Motor neuron (in vitro differentiated cells): ENCODE measurements around the gene CDT1. TPM values are rescaled to one million over a fixed set of nuclear protein-coding genes. Genes with fewer than 3 reads are reported as not detected.

Experiments used
- ATAC-seq, 8 experiments: fragments of 200-7000 bp; cut with Tn5 transposase; replicated peaks in 6 of 8; 2 replicates each; pipeline ENCODE4 v1.8.0; 2021; ENCODE audit warnings: mild to moderate bottlenecking in 8 of 8, moderate library complexity in 8 of 8
- H3K27ac ChIP-seq, 2 donors: fragments of 250-450 bp; sonication (Bioruptor Pico); 2 replicates each; pipeline ENCODE4 v1.9.0; 2021; ENCODE audit warnings: antibody characterized with exemption in 2 of 2, mild to moderate bottlenecking in 2 of 2, moderate library complexity in 1 of 2
- H3K4me1 ChIP-seq, 2 donors: fragments of 250-450 bp; sonication (Bioruptor Pico); replicated peaks in 1 of 2; 2 replicates each; pipeline ENCODE4 v1.6.1; 2021; ENCODE audit warnings: antibody characterized with exemption in 2 of 2, mild to moderate bottlenecking in 2 of 2, moderate library complexity in 1 of 2
- H3K4me3 ChIP-seq, 5 donors: fragments of 250-450 bp; sonication (Bioruptor Pico); 2 replicates each; pipeline ENCODE4 v1.9.0; 2021; ENCODE audit warnings: antibody characterized with exemption in 5 of 5, mild to moderate bottlenecking in 5 of 5, moderate library complexity in 4 of 5
- WGBS, 10 experiments: fragments of 450-650 bp; shearing (Covaris generic); methylation state at CpG; one replicate each; pipeline ENCODE4 v1.0.0; 2022; 5-methylcytosine and 5-hydroxymethylcytosine counted together
- in situ Hi-C, 9 experiments: fragments of 400-800 bp; cut with MboI; loops; one replicate each; pipeline ENCODE4 v1.15.0; 2021; ENCODE audit warnings: low sequenced_read_pairs in 9 of 9, low pct_unique_long_range_greater_than_20kb in 2 of 9; ENCODE audit not compliant: unreplicated experiment in 9 of 9
- total RNA-seq, 8 experiments: library from RNA; unstranded; fragments of 300-600 nt; gene quantifications; 2 replicates each; pipeline versions ENCODE4 v1.2.3 to v1.2.4, GENCODE V29; 2022

Gene CDT1
- total RNA-seq, 8 experiments from 2014 or later, result 0.71 to 18.2 (median 3.9) TPM

GRCh38 chr16:88762258-88762870, 41.2 kb upstream of the CDT1 start:
- H3K27ac ChIP-seq, result no peak overlapping the region
- in situ Hi-C loops, result no loop called here
- WGBS, 10 experiments, result 40 to 100% (median 90%) methylated on average over 1 to 2 of the region's 16 CpGs; no CpG with 5 or more reads in 7 of the 10 experiments
- peaks cover 3 to 28% of the 10 kb centered on the region in 2 donors for H3K4me1 ChIP-seq
- H3K4me3 ChIP-seq, result no peak overlapping the region
- no peak for ATAC-seq

DNA sequence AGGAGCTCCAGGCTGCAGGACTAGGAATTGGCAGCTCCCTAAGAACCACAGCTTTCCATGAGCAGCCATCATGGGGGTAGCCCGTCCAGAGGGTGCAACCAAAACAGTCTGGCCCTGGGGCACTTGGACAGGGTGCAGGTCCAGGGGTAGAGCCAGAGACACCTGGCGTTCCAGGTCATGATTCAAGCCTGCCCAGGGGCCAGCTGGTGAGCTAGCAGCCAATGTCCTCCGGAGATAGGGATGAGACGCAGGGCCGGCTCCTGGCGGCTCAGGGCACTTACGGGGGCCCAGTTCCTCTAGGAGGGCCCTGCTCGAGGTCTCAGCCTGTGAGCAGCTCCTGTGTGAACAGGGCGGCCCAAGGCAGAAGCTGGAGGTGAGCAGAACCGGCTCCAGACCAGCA, 40.6 kb upstream of the CDT1 start:
- in situ Hi-C loops, result no loop called here
- ATAC-seq, result no peak
- WGBS, 10 experiments, result 65 to 100% (median 75%) methylated on average over 1 to 5 of the region's 10 CpGs; no CpG with 5 or more reads in 6 of the 10 experiments
- Histone ChIP-seq H3K27ac (no peak overlapping the region), H3K4me1 (peaks cover 9 to 34% of the 10 kb centered on the region in 2 donors), H3K4me3 (no peak overlapping the region)

GRCh38 chr16:88763502-88764053, 40.0 kb upstream of the CDT1 start:
- 20 to 100% (median 59%) methylated on average over 1 to 14 of the region's 14 CpGs; no CpG with 5 or more reads in 4 of the 10 experiments for WGBS, 10 experiments
- no peak overlapping the region for H3K4me3 ChIP-seq
- H3K27ac ChIP-seq, result no peak overlapping the region
- in situ Hi-C loops, result no loop called here
- peak in 1 of 8 experiments; percentile 5 for ATAC-seq
- peaks cover 15 to 40% of the 10 kb centered on the region in 2 donors for H3K4me1 ChIP-seq

- in situ Hi-C loops, result no loop called here
- ATAC-seq, result no peak
- no peak overlapping the region for H3K27ac ChIP-seq
- H3K4me3 ChIP-seq, result no peak overlapping the region
- 50 to 100% (median 93%) methylated on average over 1 to 3 of the region's 19 CpGs; no CpG with 5 or more reads in 6 of the 10 experiments for WGBS, 10 experiments
- peaks cover 18 to 45% of the 10 kb centered on the region in 2 donors for H3K4me1 ChIP-seq
Observed at GRCh38 chr16:88764080-88764479, 39.5 kb upstream of the CDT1 start.

DNA sequence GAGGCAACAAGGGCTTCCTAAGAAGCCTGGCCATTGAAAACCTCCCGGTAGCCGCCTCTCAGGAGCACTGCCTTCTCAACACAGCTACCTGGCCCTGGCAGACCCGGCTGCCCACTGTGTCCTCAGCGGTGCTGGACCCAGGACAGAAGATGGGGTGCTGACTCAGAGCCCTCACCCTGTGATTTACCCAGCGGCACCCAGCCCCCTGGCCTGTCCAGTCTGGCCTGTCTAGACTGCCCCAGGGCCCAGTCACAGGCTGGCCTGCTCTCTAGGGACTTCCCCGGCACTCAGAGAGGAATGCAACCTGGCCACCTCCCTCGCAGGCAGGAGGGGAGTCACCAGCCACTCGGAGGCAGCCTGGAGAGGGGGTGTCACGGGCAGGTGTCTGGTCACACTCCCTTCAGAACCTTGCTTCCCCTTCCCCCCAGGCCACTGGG, 38.7 kb upstream of the CDT1 start:
- H3K4me3 ChIP-seq, result no peak overlapping the region
- peak overlapping the region in 1 of 2 donors; percentile 36 for H3K27ac ChIP-seq
- H3K4me1 ChIP-seq, result peaks cover 26 to 54% of the 10 kb centered on the region in 2 donors
- ATAC-seq, result peak in 2 of 8 experiments; percentile 6 to 7
- in situ Hi-C loops, result no loop called here
- WGBS, 10 experiments, result 70 to 100% (median 85%) methylated on average over 1 to 4 of the region's 9 CpGs; no CpG with 5 or more reads in 7 of the 10 experiments

DNA sequence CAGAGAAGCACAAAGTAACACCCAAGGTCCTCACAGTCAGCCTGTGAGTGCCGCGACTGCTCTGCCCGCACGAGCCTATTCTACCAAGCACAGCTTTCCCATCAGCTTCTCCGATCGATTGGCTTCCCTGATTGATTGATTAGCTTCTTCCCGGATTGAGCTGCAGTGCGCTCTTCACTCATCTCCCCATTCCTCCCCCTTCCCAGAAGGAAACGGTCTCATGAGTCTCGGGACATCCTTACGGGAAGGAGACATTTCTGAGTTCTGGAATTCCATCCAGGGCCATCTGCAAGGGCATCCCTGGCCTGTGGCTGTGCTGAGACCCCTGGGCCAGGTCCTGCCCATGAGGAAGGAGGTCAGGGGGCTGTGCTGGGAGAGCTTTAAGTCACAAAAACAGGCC, 36.6 kb upstream of the CDT1 start:
- Histone ChIP-seq H3K4me1 (peaks cover 40 to 66% of the 10 kb centered on the region in 2 donors), H3K4me3 (no peak overlapping the region), H3K27ac (no peak overlapping the region)
- ATAC-seq, result no peak
- in situ Hi-C loops, result no loop called here
- WGBS, 10 experiments, result 80 to 100% (median 93%) methylated on average over 1 to 7 of the region's 11 CpGs; no CpG with 5 or more reads in 4 of the 10 experiments

DNA sequence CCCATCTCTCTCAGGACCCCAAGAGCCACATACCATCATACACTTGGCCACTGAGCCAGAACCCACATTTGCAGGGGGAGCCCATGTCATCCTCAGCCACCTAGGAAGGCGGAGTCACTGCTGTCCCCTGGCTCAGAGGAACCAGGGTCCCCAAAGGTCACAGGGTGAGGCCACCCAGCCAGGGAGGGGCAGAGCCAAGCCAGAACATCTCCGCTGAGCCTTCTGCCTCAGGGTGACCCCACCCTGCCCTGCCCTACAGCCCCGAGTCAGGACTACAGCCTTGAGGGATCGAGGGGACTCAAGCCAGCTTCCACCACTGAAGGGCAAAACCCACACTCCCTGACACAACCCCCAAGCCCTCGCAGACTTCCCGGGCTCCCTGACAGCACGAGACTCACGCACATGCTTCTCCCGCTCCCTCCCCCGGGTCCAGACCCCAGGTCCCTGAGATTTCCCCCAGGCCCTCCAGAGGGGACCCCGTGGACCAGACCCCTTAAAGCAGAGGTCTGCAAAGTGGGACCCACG, 36.0 kb upstream of the CDT1 start:
- 80% methylated on average over 1 of the region's 12 CpGs; no CpG with 5 or more reads in 9 of the 10 experiments for WGBS, 10 experiments
- in situ Hi-C loops, result no loop called here
- Histone ChIP-seq H3K27ac (peak overlapping the region in 1 of 2 donors; percentile 61), H3K4me3 (no peak overlapping the region), H3K4me1 (peaks cover 47 to 72% of the 10 kb centered on the region in 2 donors)
- peak in 2 of 8 experiments; percentile 2 to 5 for ATAC-seq

DNA sequence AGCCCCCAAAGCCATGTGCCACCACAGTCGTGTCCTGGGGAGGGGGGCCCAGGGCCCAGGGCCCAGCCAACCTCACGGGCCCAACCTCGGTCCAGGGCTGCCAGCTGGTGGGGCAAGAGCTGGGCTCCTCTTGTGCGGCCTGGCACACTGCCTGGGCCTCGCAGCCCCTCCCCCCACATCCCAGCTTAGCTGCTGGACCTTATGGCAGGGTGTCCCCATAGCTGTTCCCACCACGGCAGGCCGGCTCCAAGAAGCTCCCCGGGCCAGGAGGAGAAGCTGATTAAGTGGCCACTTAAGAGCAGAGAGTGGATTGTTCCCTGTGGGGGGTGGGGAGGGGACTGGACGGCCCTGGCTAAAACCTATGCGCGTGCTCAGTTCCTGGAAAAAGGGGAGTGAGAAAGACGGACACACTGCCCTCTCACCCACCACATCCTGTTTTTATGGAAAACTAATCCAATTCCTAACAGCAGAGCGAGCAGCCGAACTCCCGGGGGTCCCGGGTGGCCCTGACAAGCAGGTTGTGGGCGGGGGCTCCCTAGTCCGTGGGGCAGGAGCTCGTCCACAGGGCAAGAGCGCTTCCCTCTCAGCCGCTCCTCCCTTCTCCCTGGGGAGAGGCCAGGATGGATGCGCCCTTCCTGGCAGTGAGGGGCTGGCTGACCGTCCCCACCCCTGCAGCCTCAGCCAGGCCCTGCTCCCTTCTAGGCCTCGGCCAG, 35.4 kb upstream of the CDT1 start:
- peak in 3 of 8 experiments; percentile 5 to 62 (median 13) for ATAC-seq
- WGBS, 10 experiments, result 20 to 45% (median 33%) methylated on average over 1 to 4 of the region's 24 CpGs; no CpG with 5 or more reads in 7 of the 10 experiments
- in situ Hi-C loops, result no loop called here
- H3K4me1 ChIP-seq, result peaks cover 53 to 77% of the 10 kb centered on the region in 2 donors
- peak overlapping the region in 1 of 2 donors; percentile 61 for H3K27ac ChIP-seq
- no peak overlapping the region for H3K4me3 ChIP-seq

DNA sequence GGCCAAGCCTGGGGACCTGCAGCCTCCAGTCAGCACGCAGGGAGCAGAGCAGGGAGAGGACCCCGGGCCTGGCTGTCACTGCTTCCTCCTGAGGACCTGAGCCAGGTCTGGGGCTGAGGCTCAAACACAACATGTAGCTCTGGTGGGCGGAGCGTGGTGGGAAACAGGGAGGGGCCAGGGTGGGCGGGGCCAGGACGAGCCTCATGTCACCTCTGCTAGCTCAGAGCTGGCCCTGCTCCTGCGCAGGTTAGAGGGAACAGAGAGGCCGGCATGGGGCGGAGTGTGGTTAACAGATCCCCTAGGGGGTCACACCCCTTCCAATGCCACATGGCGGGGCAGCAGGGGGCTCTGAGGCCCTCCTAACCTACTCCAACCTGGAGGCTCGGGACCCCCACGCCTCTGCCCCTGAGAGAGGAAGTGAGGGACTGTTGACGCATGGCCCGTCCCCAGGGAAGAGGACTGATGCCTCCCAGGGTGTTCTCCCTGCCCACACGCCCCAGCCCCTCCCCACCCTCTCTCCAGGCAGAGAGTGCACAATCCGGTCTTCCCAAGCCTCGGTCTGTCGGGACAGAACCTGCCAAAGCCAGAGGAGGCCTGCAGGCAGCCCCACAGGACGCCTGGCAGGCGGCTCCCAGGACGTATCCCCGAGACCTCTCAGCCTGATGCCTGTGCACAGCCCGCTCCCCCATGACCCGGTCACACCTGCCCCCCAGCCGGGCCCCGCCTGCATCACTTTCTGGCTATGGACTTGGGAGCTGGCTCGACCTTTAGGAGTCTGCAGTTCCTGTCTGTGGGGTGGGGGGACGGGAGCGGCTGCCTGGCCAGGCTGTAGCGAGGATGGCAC, 33.8 kb upstream of the CDT1 start:
- ATAC-seq, result peak in 6 of 8 experiments; percentile 1 to 41 (median 31)
- no CpG with 5 or more reads among the region's 30 CpGs for WGBS, 10 experiments
- in situ Hi-C loops, result no loop called here
- H3K4me3 ChIP-seq, result no peak overlapping the region
- peaks cover 65 to 82% of the 10 kb centered on the region in 2 donors for H3K4me1 ChIP-seq
- H3K27ac ChIP-seq, result peak overlapping the region; percentile 64 to 78

GRCh38 chr16:88770461-88771293, 32.9 kb upstream of the CDT1 start:
- WGBS, 10 experiments, result 27 to 88% (median 53%) methylated on average over 1 to 15 of the region's 41 CpGs; no CpG with 5 or more reads in 5 of the 10 experiments
- Histone ChIP-seq H3K4me1 (peaks cover 65 to 76% of the 10 kb centered on the region in 2 donors), H3K27ac (peak overlapping the region; percentile 64 to 78), H3K4me3 (no peak overlapping the region)
- in situ Hi-C loops, result no loop called here
- ATAC-seq, result peak in 7 of 8 experiments; percentile 11 to 75 (median 62)

- Histone ChIP-seq H3K4me3 (no peak overlapping the region), H3K4me1 (peaks cover 65 to 76% of the 10 kb centered on the region in 2 donors), H3K27ac (peak overlapping the region; percentile 64 to 78)
- in situ Hi-C loops, result no loop called here
- 83% methylated on average over 2 of the region's 19 CpGs; no CpG with 5 or more reads in 9 of the 10 experiments for WGBS, 10 experiments
- ATAC-seq, result peak in 1 of 8 experiments; percentile 31
Observed at GRCh38 chr16:88771294-88771772, 32.3 kb upstream of the CDT1 start.
